A673 (cell line): ENCODE measurements around the gene FCGR3A.
"Not testable (repeated sequence)": the region's sequence is repeated elsewhere in the genome, so short reads cannot be mapped to it uniquely, and the experiment has no call there.

Experiments
- EZH2 ChIP-seq: fragments of 200-600 bp; sonication (generic); IDR thresholded peaks from 2 replicates; pipeline ENCODE4 v1.6.1; 2017; ENCODE audit warnings: borderline replicate concordance, low read depth, mild to moderate bottlenecking, mixed read lengths, antibody characterized with exemption, low read length; ENCODE audit not compliant: poor library complexity, severe bottlenecking
- TF ChIP-seq, protein P1 (sequence below): fragments of 300-800, 200-600 bp; sonication (generic); conservative IDR thresholded peaks from 2 replicates; pipeline ENCODE4 v1.5.1; 2017; ENCODE audit warnings: low read depth, mild to moderate bottlenecking, antibody characterized with exemption, low read length, moderate library complexity, mixed read lengths

DNA sequence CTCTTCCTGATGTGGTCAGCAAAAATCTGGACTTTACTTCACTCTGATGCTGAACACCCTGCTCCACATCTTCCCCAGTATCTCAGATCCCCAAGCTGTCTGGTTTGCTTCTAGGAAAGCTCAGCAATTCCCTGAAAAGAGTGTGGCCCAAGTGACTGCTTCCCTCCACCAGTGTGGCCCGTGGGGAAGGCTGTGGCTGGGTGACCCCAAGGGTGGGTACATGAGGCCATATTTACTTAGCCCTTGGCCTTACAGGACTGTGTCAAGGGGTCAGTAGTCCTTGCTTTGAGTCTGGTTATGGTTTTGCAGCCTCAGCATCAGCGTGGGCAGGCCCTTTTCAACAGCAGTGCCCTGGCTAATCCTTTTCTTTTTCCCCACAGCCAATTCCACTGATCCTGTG, 45.6 kb upstream of the FCGR3A start:
- TF ChIP-seq, protein P1, sequence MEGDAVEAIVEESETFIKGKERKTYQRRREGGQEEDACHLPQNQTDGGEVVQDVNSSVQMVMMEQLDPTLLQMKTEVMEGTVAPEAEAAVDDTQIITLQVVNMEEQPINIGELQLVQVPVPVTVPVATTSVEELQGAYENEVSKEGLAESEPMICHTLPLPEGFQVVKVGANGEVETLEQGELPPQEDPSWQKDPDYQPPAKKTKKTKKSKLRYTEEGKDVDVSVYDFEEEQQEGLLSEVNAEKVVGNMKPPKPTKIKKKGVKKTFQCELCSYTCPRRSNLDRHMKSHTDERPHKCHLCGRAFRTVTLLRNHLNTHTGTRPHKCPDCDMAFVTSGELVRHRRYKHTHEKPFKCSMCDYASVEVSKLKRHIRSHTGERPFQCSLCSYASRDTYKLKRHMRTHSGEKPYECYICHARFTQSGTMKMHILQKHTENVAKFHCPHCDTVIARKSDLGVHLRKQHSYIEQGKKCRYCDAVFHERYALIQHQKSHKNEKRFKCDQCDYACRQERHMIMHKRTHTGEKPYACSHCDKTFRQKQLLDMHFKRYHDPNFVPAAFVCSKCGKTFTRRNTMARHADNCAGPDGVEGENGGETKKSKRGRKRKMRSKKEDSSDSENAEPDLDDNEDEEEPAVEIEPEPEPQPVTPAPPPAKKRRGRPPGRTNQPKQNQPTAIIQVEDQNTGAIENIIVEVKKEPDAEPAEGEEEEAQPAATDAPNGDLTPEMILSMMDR: not testable (repeated sequence)
- not testable (repeated sequence) for TF ChIP-seq EZH2
